Activated T-cell treated with anti-CD3 and anti-CD28 coated beads, Interleukin-2, amount 50 U/mL, for 72 hours (primary cell): ENCODE data around the gene MED14. TPM values are rescaled to one million over a fixed set of nuclear protein-coding genes. Genes with fewer than 3 reads are reported as not detected.
"Not testable (repeated sequence)": the region's sequence is repeated elsewhere in the genome, so short reads cannot be mapped to it uniquely, and the experiment has no call there.

Experiments
- ATAC-seq, 2 donors: fragments of 150-1000 bp; cut with Tn5 transposase; replicated peaks in 1 of 2; 2 replicates each; pipeline ENCODE4 v1.10.0; 2021; ENCODE audit warnings: moderate library complexity in 2 of 2, mild to moderate bottlenecking in 1 of 2
- DNase-seq, 2 donors: peaks; one replicate each; pipeline ENCODE4 v3.0.0; 2021 to 2022; ENCODE audit warnings: mixed read lengths in 1 of 2
- H3K27ac Mint-ChIP-seq: one replicate; pipeline ENCODE4 v1.8.0; 2022; ENCODE audit warnings: mild to moderate bottlenecking, moderate library complexity, mixed read lengths
- H3K27me3 Mint-ChIP-seq: one replicate; pipeline ENCODE4 v1.8.0; 2022; ENCODE audit warnings: low read depth, mixed read lengths
- H3K36me3 Mint-ChIP-seq, 2 donors: one replicate each; pipeline ENCODE4 v1.8.0; 2022; ENCODE audit warnings: mixed read lengths in 2 of 2, mild to moderate bottlenecking in 1 of 2; ENCODE audit not compliant: insufficient read depth in 2 of 2
- H3K4me1 Mint-ChIP-seq: one replicate; pipeline ENCODE4 v1.8.0; 2022; ENCODE audit warnings: low read depth, mixed read lengths
- H3K4me3 Mint-ChIP-seq, 2 donors: one replicate each; pipeline ENCODE4 v1.8.0; 2022; ENCODE audit warnings: mild to moderate bottlenecking in 2 of 2, mixed read lengths in 2 of 2, moderate library complexity in 2 of 2
- H3K9me3 Mint-ChIP-seq, 2 donors: one replicate each; pipeline ENCODE4 v1.8.0; 2022; ENCODE audit warnings: mixed read lengths in 2 of 2
- total RNA-seq, 2 donors: library from RNA; stranded (reverse); gene quantifications; one replicate each; pipeline ENCODE4 v1.2.3, GENCODE V29; 2022

The MED14 gene
- total RNA-seq, 2 donors from 2014 or later = 47.1 to 54.9 TPM

GRCh38 chrX:40755291-40756249 is 20.2 kb upstream of the MED14 start:
- Mint-ChIP-seq H3K4me3 (no peak overlapping the region), H3K27me3 (peaks cover 41% of the 10 kb centered on the region), H3K36me3 (peaks cover 0 to 6% of the 10 kb centered on the region in 2 donors), H3K4me1 (no peaks in the 10 kb centered on the region), H3K27ac (no peak overlapping the region), H3K9me3 (peaks cover 1 to 8% of the 10 kb centered on the region in 2 donors)
- no peak for ATAC-seq
- no peak for DNase-seq

DNA sequence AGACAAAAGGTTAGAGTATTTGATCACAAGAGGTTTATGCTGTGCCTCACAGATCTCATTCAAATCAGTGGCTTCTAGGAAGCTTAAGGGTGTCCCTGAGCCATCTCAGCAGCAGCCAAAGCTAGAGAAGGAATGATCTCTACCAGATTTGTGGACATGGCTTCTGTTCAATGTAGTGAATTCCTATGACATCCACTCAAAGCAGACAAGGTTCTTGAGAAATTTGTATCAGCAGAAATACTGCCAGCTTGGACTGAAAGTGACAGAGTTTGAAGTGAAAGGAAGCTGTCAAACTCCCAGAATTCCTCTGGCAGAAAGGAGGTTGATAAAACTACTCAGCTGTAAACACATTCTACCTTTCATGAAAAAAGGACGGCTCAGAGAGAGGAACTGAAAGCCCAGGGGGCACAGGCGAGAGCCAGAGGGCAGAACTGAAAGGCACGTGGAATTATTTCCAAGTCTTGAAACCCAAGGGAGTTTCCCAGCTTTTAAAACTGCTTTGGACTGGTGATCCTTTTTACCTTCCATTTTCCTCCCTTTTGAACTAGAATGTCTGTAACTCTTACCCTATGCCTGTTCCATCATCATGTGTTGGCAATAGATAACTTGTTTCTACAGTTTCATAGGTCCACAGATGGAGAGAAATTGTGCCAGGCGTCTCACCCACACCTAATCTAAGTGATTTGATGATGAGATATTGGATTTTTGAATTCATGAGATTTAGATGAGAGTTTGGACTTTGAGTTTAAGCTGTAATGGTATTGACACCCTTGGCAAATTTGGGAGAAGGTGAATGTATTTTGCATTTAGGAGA is 14.5 kb upstream of the MED14 start:
- Mint-ChIP-seq H3K36me3 (peaks cover 3 to 9% of the 10 kb centered on the region in 2 donors), H3K4me3 (peak overlapping the region in 1 of 2 donors; percentile 63), H3K9me3 (peaks cover 0 to 13% of the 10 kb centered on the region in 2 donors), H3K4me1 (peaks cover 11% of the 10 kb centered on the region), H3K27ac (no peak overlapping the region), H3K27me3 (peaks cover 47% of the 10 kb centered on the region)
- DNase-seq (no peak), ATAC-seq (no peak)

GRCh38 chrX:40748977-40749376 is 13.6 kb upstream of the MED14 start:
- H3K27me3 Mint-ChIP-seq = peaks cover 52% of the 10 kb centered on the region
- H3K9me3 Mint-ChIP-seq = peaks cover 0 to 12% of the 10 kb centered on the region in 2 donors
- H3K4me1 Mint-ChIP-seq = peaks cover 11% of the 10 kb centered on the region
- no peak overlapping the region for H3K27ac Mint-ChIP-seq
- no peak overlapping the region for H3K4me3 Mint-ChIP-seq
- peaks cover 3 to 9% of the 10 kb centered on the region in 2 donors for H3K36me3 Mint-ChIP-seq
- DNase-seq = no peak
- no peak for ATAC-seq

DNA sequence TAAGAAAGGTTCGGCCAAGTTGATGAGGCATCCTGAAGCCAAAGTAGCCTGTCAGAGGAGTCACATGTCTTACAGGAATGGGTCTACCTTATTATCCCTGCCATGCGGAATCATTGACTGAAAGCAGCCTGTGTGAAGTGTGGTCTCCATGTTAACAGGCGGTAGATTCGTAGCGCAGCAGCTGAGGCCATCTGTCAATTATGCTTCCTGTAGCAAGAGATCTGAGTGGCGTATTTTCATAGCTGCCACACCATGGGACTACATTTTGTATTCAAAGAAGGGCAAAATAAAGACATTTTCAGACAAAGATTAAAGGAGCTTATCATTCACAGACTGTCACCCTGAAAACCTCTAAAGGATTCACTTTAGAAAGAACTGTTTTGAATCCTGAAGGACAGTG is 11.2 kb upstream of the MED14 start:
- no peak for ATAC-seq
- no peak for DNase-seq
- Mint-ChIP-seq H3K27ac (no peak overlapping the region), H3K36me3 (peaks cover 3 to 4% of the 10 kb centered on the region in 2 donors), H3K4me3 (no peak overlapping the region), H3K4me1 (peaks cover 11% of the 10 kb centered on the region), H3K9me3 (peaks cover 0 to 9% of the 10 kb centered on the region in 2 donors), H3K27me3 (peaks cover 57% of the 10 kb centered on the region)

DNA sequence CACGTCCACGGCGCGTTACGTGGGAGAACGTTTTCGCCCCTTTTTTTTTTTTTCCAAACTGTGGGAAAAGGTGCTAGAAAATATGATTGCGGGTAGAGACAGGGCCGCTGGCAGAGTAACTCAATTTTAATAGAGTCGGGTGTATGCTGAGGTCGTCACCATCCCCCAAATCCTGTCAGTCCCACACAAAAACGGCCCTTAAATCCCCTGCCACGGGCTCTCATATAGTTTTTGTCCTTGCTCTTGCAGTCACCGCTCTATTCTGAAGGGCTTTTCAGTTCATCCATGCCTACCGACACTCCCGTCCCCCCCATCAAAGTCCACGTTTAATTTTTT is 796 bp upstream of the MED14 start:
- Mint-ChIP-seq H3K9me3 (no peaks in the 10 kb centered on the region), H3K36me3 (peaks cover 1 to 2% of the 10 kb centered on the region in 2 donors), H3K27me3 (peaks cover 14% of the 10 kb centered on the region), H3K4me1 (peaks cover 49% of the 10 kb centered on the region), H3K27ac (peak overlapping the region; percentile 98), H3K4me3 (peak overlapping the region; percentile 89 to 97)
- ATAC-seq (peak in 1 of 2 donors; percentile 3), DNase-seq (peak in 1 of 2 donors; percentile 7)

- ATAC-seq (no peak), DNase-seq (no peak)
- Mint-ChIP-seq H3K27me3 (peaks cover 16% of the 10 kb centered on the region), H3K36me3 (peaks cover 1 to 2% of the 10 kb centered on the region in 2 donors), H3K27ac (peak overlapping the region; percentile 93), H3K4me3 (peak overlapping the region; percentile 79 to 82), H3K9me3 (no peaks in the 10 kb centered on the region), H3K4me1 (peaks cover 61% of the 10 kb centered on the region)
These were observed 394 bp downstream of the MED14 start for GRCh38 chrX:40734971-40735324.

DNA sequence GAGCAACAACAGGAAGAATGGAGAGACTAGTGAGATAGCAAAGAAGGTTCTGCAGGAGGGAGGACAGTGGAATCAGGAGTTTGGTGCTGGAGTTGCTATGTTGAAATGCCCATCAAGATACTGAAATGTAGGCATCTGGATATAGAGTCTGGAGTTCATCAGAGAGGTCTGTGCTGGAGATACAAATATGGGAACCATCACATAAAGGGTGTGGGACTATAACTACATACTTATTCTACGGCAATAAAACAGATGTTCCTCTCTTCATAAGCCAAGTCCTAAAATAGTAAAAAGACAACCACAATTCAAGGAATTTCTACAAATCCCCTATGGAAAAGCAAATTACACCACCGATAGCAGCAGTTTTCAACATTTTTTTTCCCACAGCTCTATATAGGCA is 1.6 kb downstream of the MED14 start:
- H3K9me3 Mint-ChIP-seq = no peaks in the 10 kb centered on the region
- no peak for DNase-seq

DNA sequence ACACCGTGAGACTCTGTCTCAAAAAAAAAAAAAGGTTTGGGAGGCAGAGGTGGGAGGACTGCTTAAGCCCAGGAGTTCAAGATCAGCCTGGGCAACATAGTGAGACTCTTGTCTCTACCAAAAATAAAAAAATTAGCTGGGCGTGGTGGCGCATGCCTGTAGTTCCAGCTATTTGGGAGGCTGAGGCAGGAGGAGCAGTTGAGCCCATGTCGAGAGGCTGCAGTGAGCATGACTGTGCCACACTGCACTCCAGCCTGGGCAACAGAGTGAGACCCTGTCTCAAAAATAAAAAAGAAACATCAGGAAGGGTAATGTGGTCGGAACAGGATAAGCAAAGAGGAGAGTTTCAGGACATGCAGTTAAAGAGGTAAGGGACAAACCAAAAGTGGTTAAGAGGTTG is 2.8 kb downstream of the MED14 start:
- not testable (repeated sequence) for ATAC-seq, H3K9me3 Mint-ChIP-seq, DNase-seq, H3K36me3 Mint-ChIP-seq
- Mint-ChIP-seq H3K27me3 (peaks cover 14% of the 10 kb centered on the region), H3K4me3 (peak overlapping the region in 1 of 2 donors; percentile 48), H3K4me1 (peaks cover 62% of the 10 kb centered on the region), H3K27ac (peak overlapping the region; percentile 62)

More for the DNA sequence above, 1.6 kb downstream of the MED14 start:
- H3K4me1 Mint-ChIP-seq = peaks cover 67% of the 10 kb centered on the region
- H3K27ac Mint-ChIP-seq = no peak overlapping the region
- H3K36me3 Mint-ChIP-seq = peaks cover 1 to 2% of the 10 kb centered on the region in 2 donors
- ATAC-seq = no peak
- peak overlapping the region; percentile 79 to 82 for H3K4me3 Mint-ChIP-seq
- peaks cover 10% of the 10 kb centered on the region for H3K27me3 Mint-ChIP-seq

- no peak for ATAC-seq
- Mint-ChIP-seq H3K27me3 (peaks cover 14% of the 10 kb centered on the region), H3K36me3 (peaks cover 3 to 6% of the 10 kb centered on the region in 2 donors), H3K9me3 (no peaks in the 10 kb centered on the region), H3K4me1 (peaks cover 60% of the 10 kb centered on the region), H3K4me3 (peak overlapping the region; percentile 23 to 71), H3K27ac (peak overlapping the region; percentile 66)
- no peak for DNase-seq
These were observed 5.5 kb downstream of the MED14 start for GRCh38 chrX:40729598-40730584.

- DNase-seq (no peak), ATAC-seq (no peak)
- Mint-ChIP-seq H3K4me1 (peaks cover 60% of the 10 kb centered on the region), H3K9me3 (no peaks in the 10 kb centered on the region), H3K27me3 (peaks cover 14% of the 10 kb centered on the region), H3K27ac (no peak overlapping the region), H3K36me3 (peaks cover 4 to 9% of the 10 kb centered on the region in 2 donors), H3K4me3 (peak overlapping the region in 1 of 2 donors; percentile 19)
These were observed 7.6 kb downstream of the MED14 start for GRCh38 chrX:40727581-40728252.

- no peaks in the 10 kb centered on the region for H3K9me3 Mint-ChIP-seq
- peaks cover 57% of the 10 kb centered on the region for H3K4me1 Mint-ChIP-seq
- DNase-seq (no peak), ATAC-seq (no peak)
- H3K27me3 Mint-ChIP-seq = peaks cover 14% of the 10 kb centered on the region
- H3K36me3 Mint-ChIP-seq = peaks cover 3 to 14% of the 10 kb centered on the region in 2 donors
- no peak overlapping the region for H3K27ac Mint-ChIP-seq
- H3K4me3 Mint-ChIP-seq = no peak overlapping the region
These were observed 8.2 kb downstream of the MED14 start for GRCh38 chrX:40727093-40727492.

GRCh38 chrX:40722930-40723329 is 12.4 kb downstream of the MED14 start:
- H3K27me3 Mint-ChIP-seq = peaks cover 2% of the 10 kb centered on the region
- peak overlapping the region; percentile 49 for H3K27ac Mint-ChIP-seq
- ATAC-seq (no peak), DNase-seq (no peak)
- H3K4me1 Mint-ChIP-seq = peaks cover 31% of the 10 kb centered on the region
- H3K9me3 Mint-ChIP-seq = no peaks in the 10 kb centered on the region
- H3K36me3 Mint-ChIP-seq = peaks cover 3 to 18% of the 10 kb centered on the region in 2 donors
- H3K4me3 Mint-ChIP-seq = peak overlapping the region in 1 of 2 donors; percentile 43
